A673 (cell line): ENCODE data around the gene CCR6.

Experiments used
- EZH2 ChIP-seq: fragments of 200-600 bp; sonication (generic); IDR thresholded peaks from 2 replicates; pipeline ENCODE4 v1.6.1; 2017; ENCODE audit warnings: borderline replicate concordance, low read depth, mild to moderate bottlenecking, mixed read lengths, antibody characterized with exemption, low read length; ENCODE audit not compliant: poor library complexity, severe bottlenecking
- TF ChIP-seq, protein P1 (sequence below): fragments of 300-800, 200-600 bp; sonication (generic); conservative IDR thresholded peaks from 2 replicates; pipeline ENCODE4 v1.5.1; 2017; ENCODE audit warnings: low read depth, mild to moderate bottlenecking, antibody characterized with exemption, low read length, moderate library complexity, mixed read lengths

DNA sequence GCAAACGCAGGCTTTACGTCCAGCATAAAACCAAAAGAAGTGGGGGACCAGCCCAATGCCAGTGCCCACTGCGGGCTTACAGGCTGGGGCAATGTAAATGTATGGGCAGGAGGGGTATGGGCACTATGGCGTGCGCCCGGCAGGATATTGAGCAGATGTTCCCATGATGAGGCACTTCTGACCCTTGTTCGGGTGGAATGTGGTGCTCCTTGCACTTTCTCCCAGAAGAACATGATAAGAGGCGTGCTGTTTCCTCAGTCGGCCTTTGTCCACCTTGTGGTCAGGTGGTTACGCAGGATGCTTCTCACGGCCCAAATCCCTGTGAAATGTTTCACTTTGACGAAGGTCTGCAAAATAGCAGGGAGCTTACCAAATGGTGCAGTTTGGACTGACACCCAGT lies 39.7 kb downstream of the CCR6 start:
- no peak for TF ChIP-seq EZH2
- TF ChIP-seq, protein P1, sequence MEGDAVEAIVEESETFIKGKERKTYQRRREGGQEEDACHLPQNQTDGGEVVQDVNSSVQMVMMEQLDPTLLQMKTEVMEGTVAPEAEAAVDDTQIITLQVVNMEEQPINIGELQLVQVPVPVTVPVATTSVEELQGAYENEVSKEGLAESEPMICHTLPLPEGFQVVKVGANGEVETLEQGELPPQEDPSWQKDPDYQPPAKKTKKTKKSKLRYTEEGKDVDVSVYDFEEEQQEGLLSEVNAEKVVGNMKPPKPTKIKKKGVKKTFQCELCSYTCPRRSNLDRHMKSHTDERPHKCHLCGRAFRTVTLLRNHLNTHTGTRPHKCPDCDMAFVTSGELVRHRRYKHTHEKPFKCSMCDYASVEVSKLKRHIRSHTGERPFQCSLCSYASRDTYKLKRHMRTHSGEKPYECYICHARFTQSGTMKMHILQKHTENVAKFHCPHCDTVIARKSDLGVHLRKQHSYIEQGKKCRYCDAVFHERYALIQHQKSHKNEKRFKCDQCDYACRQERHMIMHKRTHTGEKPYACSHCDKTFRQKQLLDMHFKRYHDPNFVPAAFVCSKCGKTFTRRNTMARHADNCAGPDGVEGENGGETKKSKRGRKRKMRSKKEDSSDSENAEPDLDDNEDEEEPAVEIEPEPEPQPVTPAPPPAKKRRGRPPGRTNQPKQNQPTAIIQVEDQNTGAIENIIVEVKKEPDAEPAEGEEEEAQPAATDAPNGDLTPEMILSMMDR, result no peak
